Adrenal gland (tissue), 12 donors: ENCODE results near the gene MDFI. TPM values are rescaled to one million over a fixed set of nuclear protein-coding genes. Genes with fewer than 3 reads are reported as not detected.

Experiments used
- DNase-seq, 7 donors: peaks; one replicate each; pipeline ENCODE4 v3.0.0-alpha.2; 2019 to 2020
- H3K27ac ChIP-seq, 5 donors: fragments of 200-600 bp; sonication (generic) in 4 of 5; 1 replicate in 3 of 5; 2 replicates in 2 of 5; pipeline versions ENCODE4 v1.5.1 to v1.8.0; 2016 to 2020; ENCODE audit warnings: mild to moderate bottlenecking in 1 of 5
- H3K27me3 ChIP-seq: fragments of 200-600 bp; 2 replicates; pipeline ENCODE4 v1.8.0; 2021
- H3K36me3 ChIP-seq, 2 donors: fragments of 200-600 bp; replicated peaks in 1 of 2; 1 replicate in 1 of 2; 2 replicates in 1 of 2; pipeline versions ENCODE4 v1.5.1 to v1.8.0; 2018 to 2022
- H3K4me1 ChIP-seq, 2 donors: fragments of 200-600 bp; replicated peaks in 1 of 2; 1 replicate in 1 of 2; 2 replicates in 1 of 2; pipeline versions ENCODE4 v1.5.1 to v1.8.0; 2018 to 2021
- H3K4me3 ChIP-seq, 4 donors: fragments of 200-600 bp; sonication (generic) in 3 of 4; one replicate each; pipeline ENCODE4 v1.5.1; 2016 to 2018
- H3K9me3 ChIP-seq, 3 donors: fragments of 200-600 bp; sonication (generic) in 1 of 3; replicated peaks in 1 of 3; 1 replicate in 2 of 3; 2 replicates in 1 of 3; pipeline versions ENCODE4 v1.5.1 to v1.8.0; 2016 to 2021
- CTCF ChIP-seq, 6 experiments: fragments of 450-650 bp in 4 of 6; fragments of 200-600 bp in 2 of 6; sonication (generic) in 1 of 6; IDR thresholded peaks; 1 replicate in 5 of 6; 2 replicates in 1 of 6; pipeline versions ENCODE4 v1.5.1 to v1.8.0; 2016 to 2021; ENCODE audit warnings: antibody characterized with exemption in 6 of 6, mild to moderate bottlenecking in 2 of 6, moderate library complexity in 1 of 6
- POLR2A ChIP-seq, 2 donors: fragments of 450-650 bp; IDR thresholded peaks; one replicate each; pipeline ENCODE4 v1.6.1; 2017; ENCODE audit warnings: antibody characterized with exemption in 2 of 2, mild to moderate bottlenecking in 2 of 2, moderate library complexity in 1 of 2
- WGBS, 4 donors: extraction: QIAGEN DNeasy Blood & Tissue Kit in 2 of 4; methylation state at CpG; one replicate each; pipeline versions ENCODE4 v1.1.5 to v1.1.7; 2013 to 2017; 5-methylcytosine and 5-hydroxymethylcytosine counted together
- intact Hi-C, 2 donors: fragments of 100-400 bp; cut with DNase I; formaldehyde crosslinking; loops; one replicate each; pipeline versions ENCODE4 v1.14.1 to v1.15.0; 2022 to 2023
- polyA plus RNA-seq, 3 donors: library from polyadenylated mRNA; stranded (reverse); fragments of 200-250 nt in 2 of 3; fragments of 350-450 nt in 1 of 3; fragmentation: Illumina TruSeq in 1 of 3; extraction: RNeasy Lipid Tissue Mini Kit (QIAGEN cat#74804) in 1 of 3; gene quantifications; one replicate each; pipeline ENCODE4 v1.2.3, GENCODE V29; 2013 to 2014
- total RNA-seq, 9 donors: library from RNA; depleted of rRNA in 4 of 9; stranded (reverse); fragments of >200 nt in 4 of 9; fragments of 120-200 nt in 1 of 9; fragmentation: NEBNext Ultra II Directional in 1 of 9; extraction: Animal tissue kit (Norgen Biotek cat#: 25700) in 1 of 9; gene quantifications; one replicate each; pipeline versions ENCODE4 v1.1.0 to v1.2.4, GENCODE V29; 2013 to 2023
- donor health status: healthy with polysubstance abuse.
- donor health status: Bipolar disorder and iron deficiency.
- donor health status: DM: yes; HTN: yes; CAD: no.
- donor health status: DM: no; HTN: no; CAD: no.
- donor health status: DM: no; HTN: no; CAD: no.
- donor health status: DM: yes; HTN: yes; CAD: no.

The MDFI gene
- total and polyA plus RNA-seq, 12 donors = 0.44 to 26.6 (median 11.7) TPM

DNA sequence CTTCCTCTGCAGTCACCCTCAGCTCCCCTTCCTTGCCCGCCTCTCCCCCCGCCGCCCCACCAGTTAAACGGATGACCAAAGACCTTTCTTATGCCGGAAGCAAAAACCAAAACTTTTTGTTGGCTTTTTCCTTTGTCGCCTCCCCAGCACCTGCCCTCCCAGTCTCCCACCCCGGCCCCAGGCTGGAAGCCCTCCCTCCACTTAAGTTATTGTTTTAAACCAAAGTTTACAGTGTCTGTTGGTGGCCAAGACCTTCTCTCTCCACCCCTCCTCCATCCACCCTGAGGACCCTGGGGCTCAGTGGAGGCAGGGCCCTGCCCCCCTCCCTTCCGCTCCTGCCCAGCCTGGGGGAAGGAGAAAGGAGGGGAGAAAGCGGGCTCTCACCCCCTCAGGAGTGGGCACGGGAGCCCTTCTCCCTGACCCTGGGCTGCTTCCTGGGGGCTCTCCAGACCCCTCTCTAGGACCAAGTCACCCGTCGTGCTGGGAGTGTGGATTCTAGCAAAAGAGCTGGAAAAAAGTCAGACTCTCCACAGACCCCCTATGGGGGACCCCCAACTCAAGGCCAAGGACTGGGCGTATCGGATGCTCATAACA lies 38.3 kb upstream of the MDFI start:
- Histone ChIP-seq H3K9me3 (no peaks in the 10 kb centered on the region), H3K36me3 (peaks cover 0 to 5% of the 10 kb centered on the region in 2 donors), H3K4me1 (peaks cover 0 to 10% of the 10 kb centered on the region in 2 donors), H3K27me3 (no peaks in the 10 kb centered on the region), H3K4me3 (no peak overlapping the region), H3K27ac (no peak overlapping the region)
- no peak for DNase-seq
- TF ChIP-seq POLR2A (IDR thresholded peaks at IDR 0.05) = no peak
- no peak for TF ChIP-seq CTCF (IDR thresholded peaks at IDR 0.05)
- 85 to 94% (median 92%) methylated on average over 13 to 14 of the region's 14 CpGs for WGBS, 4 donors
- intact Hi-C loops = loop anchor here in 1 of 2 donors (5.0 to 10.0 kb wide), 2 partner anchors 175 to 233 kb away; partner anchors contain the start of gene FRS3

DNA sequence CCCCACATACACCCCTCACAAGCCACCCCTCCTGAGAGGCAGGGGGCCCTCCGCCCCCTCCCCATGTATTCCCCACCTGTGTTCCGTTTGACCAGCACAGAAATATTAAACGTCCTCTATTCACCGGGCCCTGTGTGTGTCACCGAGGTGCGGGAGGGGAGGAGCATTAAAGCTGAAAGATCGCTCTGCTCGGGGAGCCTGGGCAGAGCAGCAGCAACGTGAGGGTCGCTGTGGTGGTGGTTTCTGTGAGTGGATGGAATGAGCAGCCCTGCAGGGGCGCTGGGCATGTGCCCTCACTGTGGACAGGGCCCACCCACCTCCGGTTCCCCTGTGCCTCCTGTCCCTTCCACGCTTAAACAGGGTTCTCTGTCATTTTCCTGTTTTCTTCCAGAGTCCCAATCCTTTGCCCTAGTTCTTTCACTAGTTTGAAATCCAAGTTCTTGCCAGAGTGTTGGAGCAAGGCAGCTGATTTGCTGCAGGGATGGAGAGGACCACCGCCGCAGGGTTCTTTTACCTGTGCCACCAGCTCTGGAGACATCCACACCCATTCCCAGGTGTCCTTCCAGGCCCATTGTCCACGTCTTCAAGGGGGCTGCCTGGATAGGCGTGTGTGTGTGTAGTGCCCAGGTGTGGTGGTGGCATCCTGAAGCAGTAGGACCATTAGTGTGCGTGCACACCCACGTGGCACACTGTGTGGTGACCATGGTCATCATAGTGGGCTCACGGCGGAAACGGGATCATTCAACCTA lies 37.6 kb upstream of the MDFI start:
- no peaks in the 10 kb centered on the region for H3K9me3 ChIP-seq
- intact Hi-C loops = loop anchor here in 1 of 2 donors (5.0 to 10.0 kb wide), 2 partner anchors 174 to 233 kb away; partner anchors contain the start of gene FRS3
- no peak for DNase-seq
- TF ChIP-seq CTCF (IDR thresholded peaks at IDR 0.05) (no peak), POLR2A (IDR thresholded peaks at IDR 0.05) (no peak)
- H3K36me3 ChIP-seq = peaks cover 0 to 5% of the 10 kb centered on the region in 2 donors
- H3K4me3 ChIP-seq = no peak overlapping the region
- H3K4me1 ChIP-seq = peaks cover 0 to 10% of the 10 kb centered on the region in 2 donors
- no peak overlapping the region for H3K27ac ChIP-seq
- H3K27me3 ChIP-seq = no peaks in the 10 kb centered on the region
- WGBS, 4 donors = 74 to 83% (median 79%) methylated on average over 18 to 22 of the region's 22 CpGs

DNA sequence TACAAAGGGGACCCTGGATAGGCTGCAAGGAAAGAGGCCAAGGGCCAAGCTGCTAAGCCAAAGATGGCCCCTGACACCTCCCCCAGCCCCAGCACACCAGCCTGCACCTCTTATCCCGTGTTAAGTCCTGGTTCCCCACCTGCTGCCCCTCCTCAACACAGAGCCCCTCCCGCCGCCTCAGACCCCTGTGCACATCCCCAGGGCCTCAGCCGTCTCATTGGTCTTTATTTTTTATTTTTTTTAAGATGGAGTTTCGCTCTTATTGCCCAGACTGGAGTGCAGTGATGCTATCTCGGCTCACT lies 37.1 kb upstream of the MDFI start:
- no peaks in the 10 kb centered on the region for H3K27me3 ChIP-seq
- no peaks in the 10 kb centered on the region for H3K9me3 ChIP-seq
- no peak for DNase-seq
- H3K27ac ChIP-seq = no peak overlapping the region
- H3K4me3 ChIP-seq = no peak overlapping the region
- H3K36me3 ChIP-seq = peaks cover 0 to 5% of the 10 kb centered on the region in 2 donors
- TF ChIP-seq CTCF (IDR thresholded peaks at IDR 0.05) = no peak
- TF ChIP-seq POLR2A (IDR thresholded peaks at IDR 0.05) = no peak
- H3K4me1 ChIP-seq = peaks cover 0 to 10% of the 10 kb centered on the region in 2 donors
- WGBS, 4 donors = 82 to 89% (median 84%) methylated on average over 6 of the region's 6 CpGs
- intact Hi-C loops = loop anchor here in 1 of 2 donors (5.0 to 10.0 kb wide), 2 partner anchors 174 to 234 kb away; partner anchors contain the start of gene FRS3

DNA sequence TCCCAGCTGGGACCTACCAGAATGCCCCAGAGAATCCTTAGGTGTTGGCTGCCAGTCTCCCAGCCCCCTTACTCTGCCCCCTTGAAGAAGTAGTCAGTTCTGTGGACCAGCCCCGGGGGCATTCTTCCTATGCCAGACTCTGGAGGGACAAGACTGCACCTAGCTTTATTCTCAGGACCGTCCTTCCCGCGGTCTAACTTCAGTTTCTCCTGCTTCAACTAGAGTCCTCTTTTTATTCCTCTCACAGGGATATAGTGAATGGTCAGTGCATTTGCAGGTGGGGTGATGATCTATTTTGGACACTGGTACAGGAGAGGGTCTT lies 35.9 kb upstream of the MDFI start:
- Histone ChIP-seq H3K27me3 (no peaks in the 10 kb centered on the region), H3K4me1 (peaks cover 0 to 10% of the 10 kb centered on the region in 2 donors), H3K9me3 (no peaks in the 10 kb centered on the region), H3K36me3 (no peaks in the 10 kb centered on the region), H3K27ac (no peak overlapping the region), H3K4me3 (no peak overlapping the region)
- 63 to 80% (median 69%) methylated on average over 4 of the region's 4 CpGs for WGBS, 4 donors
- DNase-seq = no peak
- intact Hi-C loops = loop anchor here (2.0 to 10.0 kb wide), 3 partner anchors 80 to 235 kb away; partner anchors contain the start of gene FRS3 (in 1 of the 2)
- TF ChIP-seq POLR2A (IDR thresholded peaks at IDR 0.05) (no peak), CTCF (IDR thresholded peaks at IDR 0.05) (no peak)
